Stimulated activated CD8-positive, alpha-beta memory T cell treated with anti-CD3 and anti-CD28 coated beads, Interleukin-4, amount 100 ng/mL, for 1 hour (primary cell): Measurements from ENCODE around the gene TBL1XR1.
"Not testable (repeated sequence)": the region's sequence is repeated elsewhere in the genome, so short reads cannot be mapped to it uniquely, and the experiment has no call there.

Source experiments
- DNase-seq, 2 donors: peaks; one replicate each; pipeline ENCODE4 v3.0.0-alpha.2; 2020; ENCODE audit warnings: low read depth in 2 of 2, low spot score in 1 of 2

Gene TBL1XR1

DNA sequence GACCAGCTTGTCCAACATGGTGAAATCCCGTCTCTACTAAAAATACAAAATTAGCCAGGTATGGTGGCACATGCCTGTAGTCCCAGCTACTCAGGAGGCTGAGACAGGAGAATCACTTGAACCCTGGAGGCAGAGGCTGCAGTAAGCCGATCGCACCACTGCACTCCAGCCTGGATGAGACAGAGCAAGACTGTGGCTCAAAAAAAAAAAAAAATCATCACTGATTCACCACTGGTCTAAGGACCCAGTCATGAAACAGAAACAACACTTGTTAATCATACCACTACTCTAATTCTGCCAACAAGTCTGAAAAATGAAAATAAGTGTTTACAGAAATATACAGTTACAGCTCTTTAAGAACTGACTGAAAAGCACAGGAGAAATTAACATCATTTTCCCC lies 12.7 kb downstream of the TBL1XR1 start:
- not testable (repeated sequence) for DNase-seq

DNA sequence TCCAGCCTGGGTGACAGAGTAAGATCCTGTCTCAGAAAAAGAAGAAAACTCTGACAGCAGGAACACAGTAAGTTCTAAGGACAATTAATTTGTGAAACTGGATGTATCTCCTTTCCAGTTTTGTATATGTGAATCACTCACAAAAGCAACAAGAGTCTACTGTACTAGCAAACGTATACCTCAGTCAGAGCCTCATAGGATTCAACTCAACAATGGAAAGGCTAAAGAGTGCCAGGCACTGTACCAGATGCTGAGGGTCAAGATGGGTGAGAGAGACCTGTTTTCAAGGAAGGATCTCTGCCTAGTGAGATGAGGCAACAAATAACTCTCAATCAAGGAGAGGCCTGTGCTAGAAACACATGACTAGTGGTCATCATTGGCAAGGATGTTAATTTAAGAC lies 14.9 kb downstream of the TBL1XR1 start:
- no peak for DNase-seq

DNA sequence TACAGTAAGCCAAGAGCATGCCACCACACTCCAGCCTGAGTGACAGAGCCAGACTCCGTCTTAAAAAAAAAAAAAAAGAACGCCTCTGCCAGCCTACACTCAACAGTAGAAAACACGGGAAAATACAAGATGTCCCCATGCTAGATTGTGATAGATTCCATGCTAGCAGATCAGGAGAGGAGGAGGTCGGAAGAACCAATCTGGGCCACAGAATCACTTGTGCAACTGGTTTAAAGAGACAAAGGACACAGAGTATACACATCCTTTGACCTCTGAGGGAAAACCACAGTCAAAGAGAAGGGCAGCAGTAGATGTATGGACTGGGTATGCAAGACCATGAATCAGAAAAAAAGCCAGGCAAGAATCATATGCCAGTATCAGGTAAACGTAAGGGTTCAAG lies 15.9 kb downstream of the TBL1XR1 start:
- DNase-seq = no peak

DNA sequence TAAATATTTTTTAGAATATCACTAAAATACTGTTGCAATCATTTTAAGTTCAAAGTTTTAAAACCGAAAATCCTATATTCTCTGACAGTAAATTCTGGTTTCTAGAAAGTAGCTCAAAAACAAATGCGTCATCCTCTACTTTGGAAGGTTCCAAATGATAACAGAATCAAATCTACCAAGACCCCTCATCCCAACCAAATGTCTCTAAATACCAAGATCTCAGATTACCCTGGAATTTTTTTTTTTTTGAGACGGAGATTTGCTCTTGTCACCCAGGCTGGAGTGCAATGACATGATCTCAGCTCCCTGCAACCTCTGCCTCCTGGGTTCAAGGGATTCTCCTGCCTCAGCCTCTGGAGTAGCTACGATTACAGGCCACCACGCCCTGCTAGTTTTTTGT lies 16.8 kb downstream of the TBL1XR1 start:
- DNase-seq = no peak

DNA sequence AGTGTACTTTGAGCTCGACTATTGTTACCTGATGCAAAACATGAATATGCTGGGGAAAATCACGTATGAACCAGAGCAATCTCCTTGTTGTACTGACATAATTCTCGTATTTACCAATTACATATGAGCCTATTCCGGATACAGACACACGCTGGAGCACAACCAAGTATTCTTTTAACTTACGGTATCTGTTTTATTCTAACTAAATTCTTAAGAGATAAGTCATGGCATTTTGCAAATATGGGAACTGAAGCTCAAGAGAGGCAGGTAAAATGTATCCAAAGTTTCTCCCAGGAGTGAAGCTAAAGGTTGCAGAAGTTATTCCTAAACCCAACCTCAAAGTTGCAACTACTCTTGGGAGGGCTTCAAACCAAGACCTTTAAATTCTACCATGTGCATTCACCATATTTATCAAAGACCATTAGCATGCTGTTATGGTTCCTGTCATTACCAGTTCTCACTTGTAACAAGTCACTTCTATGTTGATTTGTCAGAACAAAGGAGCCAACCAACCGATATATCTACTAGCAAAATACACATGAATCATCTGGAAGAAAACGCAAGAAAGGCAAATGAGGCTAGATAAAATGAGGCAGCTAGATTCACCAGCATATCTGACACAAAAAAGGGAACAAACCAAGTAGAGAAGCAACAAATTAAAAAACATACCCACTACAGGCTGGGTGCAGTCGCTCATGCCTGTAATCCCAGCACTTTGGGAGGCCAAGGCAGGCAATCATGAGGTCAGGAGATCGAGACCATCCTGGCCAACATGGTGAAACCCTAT lies 17.8 kb downstream of the TBL1XR1 start:
- DNase-seq = no peak

DNA sequence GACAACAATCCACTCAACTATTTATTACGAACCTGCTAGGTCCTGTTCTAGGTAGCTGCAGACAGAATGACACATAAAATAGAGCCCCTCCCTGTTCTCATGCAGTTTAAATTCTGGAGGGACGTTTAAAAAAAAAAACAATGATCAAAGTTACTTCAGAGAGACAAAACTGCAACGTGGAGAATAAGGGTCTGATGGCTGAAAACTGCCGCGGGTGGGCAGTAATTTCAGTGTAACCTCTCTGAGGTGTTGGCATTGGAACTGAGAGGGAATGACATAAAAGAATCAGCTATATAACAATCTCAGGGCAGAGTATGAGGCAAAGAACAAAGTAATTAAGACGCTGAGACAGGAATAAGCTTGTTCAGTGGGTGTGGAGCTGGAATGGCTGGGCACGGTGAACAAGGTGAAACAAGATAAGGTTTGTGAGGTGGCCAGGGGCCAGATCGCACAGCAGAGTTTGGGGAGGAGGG lies 19.5 kb downstream of the TBL1XR1 start:
- DNase-seq = no peak

DNA sequence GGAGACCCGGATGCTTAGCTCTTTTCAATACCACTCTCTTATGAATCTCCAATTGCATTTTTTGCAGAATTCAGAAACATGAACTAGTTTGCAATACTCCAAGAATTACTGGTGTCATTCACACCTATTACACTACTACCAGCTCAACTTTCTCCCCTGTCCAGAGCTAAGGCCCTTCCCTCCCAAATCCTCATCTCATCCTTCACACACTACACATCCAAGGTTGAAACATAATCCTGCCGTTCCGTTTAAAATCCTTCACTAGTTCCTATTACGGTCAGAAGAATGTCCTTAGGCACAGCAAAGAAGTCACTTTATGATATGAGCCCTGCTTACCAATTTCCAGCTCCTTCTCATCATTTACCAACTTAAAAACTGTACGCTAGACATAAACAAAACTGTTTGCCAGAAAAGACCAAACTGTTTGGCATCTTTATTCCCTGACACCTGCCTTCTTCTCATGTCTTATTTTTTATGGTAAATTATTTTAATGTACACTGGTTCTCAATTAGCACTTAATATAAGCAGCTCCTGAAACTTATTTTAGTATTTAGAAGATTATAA lies 22.6 kb downstream of the TBL1XR1 start:
- DNase-seq = no peak

DNA sequence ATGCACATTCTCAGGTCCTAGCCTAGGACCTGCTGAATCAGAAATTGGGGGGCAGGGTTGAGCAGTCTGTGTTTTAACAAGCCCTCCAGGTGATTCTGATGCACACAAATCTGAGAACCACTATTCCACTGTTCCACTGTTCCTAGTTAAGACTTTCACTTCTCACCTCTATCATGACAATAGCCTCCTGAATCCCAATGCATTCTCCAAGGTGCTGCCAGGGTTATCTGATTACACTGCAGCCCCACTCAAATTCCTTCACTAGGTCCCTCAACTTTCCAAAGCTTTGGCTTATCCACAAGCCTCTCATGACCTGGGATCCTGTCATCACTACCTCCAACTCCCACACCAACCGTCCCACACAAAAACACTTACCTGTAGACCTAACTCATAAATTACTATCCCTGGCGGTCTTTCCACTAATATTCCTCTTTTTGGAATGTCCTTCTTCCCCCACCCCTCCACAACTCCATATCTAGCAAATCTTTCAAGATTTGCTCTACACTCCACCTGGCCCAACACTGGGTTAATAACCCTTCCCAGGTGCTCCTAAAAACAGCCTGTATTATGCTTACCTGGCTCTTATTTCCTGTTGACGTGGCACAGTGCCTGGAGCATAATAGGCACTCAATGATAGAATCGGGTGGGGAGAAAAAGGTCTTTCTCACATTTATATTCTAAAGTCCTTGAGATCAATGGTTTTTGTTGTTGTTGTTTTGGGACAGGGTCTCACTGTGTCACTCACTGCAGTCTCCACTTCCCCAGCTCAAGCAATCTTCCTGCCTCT lies 27.2 kb downstream of the TBL1XR1 start:
- DNase-seq = no peak

DNA sequence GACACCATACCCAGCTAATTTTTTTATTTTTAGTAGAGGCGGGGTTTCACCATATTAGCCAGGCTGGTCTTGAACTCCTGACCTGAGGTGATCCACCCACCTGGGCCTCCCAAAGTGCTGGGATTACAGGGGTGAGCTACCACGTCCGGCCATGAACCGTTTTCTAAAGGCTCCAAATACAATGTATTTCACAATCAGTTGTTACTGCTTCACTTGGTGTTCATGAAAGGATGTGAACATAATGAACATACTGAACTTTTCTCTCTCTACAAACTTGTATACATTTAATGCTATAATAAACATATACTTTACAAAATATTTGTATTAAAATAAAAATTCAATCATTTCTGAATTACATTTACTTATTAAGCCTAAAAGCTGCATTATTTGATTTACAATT lies 28.9 kb downstream of the TBL1XR1 start:
- DNase-seq = no peak

DNA sequence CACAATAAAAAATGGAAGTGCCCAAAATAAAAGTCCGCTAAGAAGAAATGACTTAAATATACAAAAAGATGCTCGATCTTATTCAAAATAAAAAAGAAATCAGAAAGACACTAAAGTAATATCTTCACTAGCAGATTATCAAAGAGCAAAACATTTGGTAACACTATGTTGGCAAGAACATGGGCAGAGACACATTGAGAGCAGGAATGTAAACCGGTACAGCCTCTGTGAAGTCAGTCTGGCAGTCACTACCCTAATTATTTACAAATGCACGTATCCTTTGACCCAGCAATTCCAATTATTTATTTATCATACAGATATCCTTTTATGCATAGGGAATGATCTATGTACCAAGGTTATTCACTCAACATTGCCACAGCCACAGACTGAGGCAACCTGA lies 34.5 kb downstream of the TBL1XR1 start:
- no peak for DNase-seq

DNA sequence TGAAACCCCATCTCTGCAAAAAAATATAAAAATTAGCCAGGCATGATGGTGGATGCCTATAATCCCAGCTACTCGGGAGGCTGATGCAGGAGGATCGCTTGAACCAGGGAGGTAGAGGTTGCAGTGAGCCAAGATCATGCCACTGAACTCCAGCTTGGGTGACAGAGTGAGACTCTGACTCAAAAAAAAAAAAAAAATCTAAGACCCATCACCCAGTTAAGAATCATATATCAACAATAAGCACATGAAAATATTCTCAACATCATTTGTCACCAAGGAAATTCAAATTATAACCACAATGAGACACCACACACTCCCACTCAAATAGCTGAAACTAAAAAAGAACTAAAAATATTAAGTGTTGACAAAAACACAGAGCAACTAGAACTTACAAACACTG lies 35.7 kb downstream of the TBL1XR1 start:
- DNase-seq = not testable (repeated sequence)

DNA sequence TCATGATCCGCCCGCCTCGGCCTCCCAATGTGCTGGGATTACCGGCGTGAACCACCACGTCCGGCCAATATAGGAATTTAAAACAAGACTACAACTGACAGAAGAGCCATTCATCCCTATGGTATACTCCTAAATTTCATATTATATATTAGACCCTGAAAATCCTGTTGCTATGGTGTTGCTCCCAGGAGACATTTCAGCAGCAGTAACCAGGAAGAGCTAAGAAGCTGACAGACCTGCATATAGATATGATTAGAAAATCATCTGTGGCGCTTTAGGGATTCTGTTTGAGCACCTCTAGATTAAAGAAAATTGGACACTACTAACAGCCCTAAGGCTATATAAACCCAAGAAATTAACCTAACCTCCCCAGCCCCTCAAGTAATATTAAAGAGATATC lies 38.8 kb downstream of the TBL1XR1 start:
- no peak for DNase-seq

DNA sequence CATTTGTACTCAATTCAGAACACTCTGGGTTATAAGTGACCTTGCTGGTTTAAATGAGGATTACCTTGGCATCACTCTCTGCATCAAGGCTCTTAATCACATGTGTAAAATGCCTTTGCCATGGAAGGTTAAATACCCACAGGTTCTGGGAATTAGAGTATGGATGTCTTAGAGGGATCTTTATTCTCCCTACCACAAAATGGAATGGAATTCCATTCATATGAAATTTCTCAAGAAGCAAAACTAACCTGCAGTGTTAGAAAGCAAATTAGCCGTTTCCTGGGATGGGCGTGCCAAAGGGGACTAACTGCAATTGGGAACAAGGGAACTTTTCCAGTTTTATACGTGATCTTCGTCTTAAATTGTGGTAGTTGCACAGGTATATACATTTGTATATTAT lies 39.8 kb downstream of the TBL1XR1 start:
- no peak for DNase-seq

DNA sequence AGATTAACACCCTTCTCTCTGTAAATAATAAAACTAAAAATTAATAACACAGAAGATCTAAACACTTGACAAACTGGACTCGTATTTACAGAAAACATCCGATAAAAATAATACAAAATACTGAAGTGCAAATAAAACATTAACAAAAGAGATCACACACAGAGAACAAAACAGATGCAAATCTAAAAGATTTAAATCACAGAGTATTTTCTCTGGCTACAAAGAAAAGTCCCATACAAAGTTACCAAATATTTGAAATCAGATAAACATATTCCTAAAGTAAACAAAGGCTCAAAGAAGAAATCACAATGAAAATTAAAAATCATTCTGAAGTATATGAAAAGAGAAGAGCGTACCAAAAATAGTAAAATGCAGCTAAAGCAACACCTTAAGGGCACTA lies 42.5 kb downstream of the TBL1XR1 start:
- no peak for DNase-seq

DNA sequence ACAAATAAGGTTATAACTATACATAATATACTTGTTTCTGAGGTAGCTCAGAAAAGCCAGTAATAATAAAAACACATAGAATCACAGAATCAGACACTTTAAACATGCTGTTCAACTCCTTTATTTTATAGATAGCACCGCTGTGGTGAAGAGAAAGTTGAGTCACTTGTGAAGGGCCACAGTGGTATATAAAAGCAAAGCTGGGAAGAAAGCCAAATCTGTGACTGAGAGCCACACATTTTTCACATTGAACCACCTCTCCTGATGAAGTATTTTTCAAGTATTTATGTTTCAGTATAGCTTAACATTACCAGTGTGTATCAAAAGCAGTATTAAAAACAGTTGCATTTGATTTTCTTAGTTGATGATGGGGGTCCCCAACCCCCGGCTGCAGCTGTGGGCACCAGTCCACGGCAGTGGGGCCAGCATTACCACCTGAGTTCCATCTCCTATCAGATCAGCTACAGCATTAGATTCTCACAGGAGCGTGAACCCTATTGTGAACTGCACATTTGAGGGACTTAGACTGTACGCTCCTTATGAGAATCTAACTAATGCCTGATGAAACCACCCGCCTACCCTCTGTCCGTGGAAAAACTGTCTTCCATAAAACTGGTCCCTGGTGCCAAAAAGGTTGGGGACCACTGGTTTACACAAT lies 46.2 kb downstream of the TBL1XR1 start:
- no peak for DNase-seq

DNA sequence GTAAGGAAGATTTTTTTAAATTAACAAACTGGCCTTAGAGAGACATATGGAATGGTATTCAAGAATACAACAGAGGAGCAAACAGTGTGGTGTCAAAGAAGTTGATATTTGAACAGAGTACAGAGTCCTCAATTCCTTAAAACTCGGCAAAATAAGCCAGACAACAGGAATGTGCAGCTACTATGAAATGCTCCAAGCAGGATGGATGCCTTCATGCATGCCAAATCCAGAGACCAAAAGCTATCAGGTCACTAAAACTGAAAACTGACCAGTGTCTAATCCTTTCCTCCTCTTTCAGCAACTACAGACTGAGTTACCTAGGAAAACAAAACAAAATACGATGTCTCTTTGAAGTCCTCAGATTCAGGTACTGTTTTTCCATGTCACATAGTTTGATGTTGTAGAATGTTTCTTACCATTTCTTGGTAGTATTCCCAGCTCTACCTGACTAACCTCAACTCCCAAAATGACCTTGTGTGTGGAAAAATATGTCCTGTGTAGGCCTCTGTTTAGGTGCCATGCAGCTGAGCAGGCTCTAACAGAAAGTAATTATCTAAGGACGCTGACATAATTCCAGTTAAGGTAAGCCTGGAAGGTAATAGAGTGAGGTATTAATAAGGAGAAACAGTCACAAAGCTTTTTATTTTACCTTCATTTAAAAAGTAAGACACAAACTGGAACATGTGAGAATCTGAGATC lies 46.9 kb downstream of the TBL1XR1 start:
- DNase-seq = no peak

DNA sequence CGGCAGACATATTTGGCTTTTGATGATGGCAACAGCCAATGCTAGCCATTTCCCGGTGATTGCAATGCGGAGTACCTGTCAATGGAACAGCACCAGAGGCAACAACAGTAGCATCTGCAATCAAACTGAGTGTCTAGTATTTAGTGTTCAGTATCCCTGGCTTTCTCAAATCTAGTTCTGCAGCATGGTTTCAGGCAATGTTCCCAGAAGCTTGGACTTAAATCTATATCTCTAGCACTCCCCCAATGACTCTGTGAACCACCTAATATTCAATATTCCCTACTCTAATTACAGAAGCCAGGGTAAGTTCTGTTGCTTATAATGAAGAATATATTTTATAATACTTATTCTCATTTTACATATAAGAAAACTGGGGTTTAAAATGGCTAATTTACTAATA lies 48.2 kb downstream of the TBL1XR1 start:
- no peak for DNase-seq

DNA sequence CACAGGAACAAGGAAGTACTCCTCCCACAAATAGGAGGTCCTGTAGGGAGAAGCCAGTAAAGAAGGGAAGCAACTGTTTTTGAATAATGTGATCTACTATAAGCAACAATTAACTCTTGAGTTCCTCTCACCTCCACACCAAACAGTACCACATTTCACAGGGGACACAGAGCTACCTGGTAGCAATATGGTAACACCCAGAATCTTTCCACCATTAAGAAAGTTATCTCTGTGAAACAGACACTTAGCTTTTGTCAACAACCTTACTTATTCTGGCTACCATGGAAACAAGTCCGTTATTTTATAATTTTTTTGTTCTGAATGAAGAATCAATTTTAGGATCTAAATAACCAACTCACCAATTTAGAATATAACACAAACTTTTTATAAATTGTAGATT lies 49.5 kb downstream of the TBL1XR1 start:
- no peak for DNase-seq

DNA sequence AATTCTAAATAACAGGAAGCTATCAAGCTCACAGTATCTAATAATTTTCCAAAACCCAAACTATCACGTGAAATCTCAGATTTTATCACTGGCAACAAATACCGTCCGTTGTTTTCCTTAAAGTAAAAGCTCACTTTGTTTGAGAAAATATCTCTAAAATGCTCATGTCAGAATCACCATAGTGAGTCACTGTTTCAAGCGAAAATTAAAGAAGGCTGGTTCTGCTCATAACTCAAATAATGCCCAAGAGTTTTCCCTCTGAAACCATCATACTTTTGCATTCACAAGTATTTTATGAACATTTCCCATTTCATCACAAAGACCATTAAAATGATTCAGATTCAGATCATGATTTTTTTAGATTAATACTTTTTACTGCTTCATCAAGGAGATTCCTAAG lies 50.6 kb downstream of the TBL1XR1 start:
- DNase-seq = no peak

DNA sequence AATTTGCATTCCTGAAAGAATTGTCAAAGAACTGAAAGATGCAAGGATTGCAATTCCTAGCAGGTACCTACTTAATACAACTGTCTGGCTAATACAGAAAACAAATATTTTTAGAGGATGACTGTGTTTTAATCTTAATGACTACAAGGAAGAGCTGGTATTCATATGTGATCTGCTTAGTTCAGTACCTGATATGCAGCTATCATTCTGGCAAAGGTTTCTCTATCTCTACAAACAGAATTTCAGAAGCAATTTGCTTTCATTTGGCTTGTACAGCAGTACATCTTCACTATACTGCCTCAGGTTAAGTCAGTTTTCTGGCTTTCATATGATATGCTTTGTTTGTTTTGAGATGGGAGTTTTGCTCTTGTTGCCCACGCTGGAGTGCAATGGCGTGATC lies 51.3 kb downstream of the TBL1XR1 start:
- no peak for DNase-seq

DNA sequence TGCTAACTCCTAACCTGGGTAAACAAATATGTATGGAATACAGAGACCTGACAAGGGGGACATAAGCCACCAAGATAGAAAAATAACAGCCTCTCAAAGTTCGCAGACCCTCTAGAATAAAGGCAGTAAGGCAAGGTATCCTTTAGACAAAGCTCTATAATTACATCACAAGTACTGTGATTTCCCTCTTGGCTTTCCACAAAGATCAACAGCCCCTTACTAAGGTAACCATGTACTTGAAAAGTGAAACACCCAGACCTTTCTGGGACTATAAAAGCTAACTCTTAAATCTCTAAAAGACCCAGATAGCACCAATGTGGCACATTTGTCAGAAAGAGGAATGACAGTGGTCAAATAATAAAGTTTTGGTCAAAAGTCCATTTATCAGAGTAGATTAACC lies 51.9 kb downstream of the TBL1XR1 start:
- DNase-seq = no peak
